D721Med (cell line): ENCODE measurements around the gene STK38.

Experiments used
- DNase-seq: peaks from one replicate; pipeline ENCODE4 v3.0.0; 2011; ENCODE audit warnings: low spot score; ENCODE audit not compliant: insufficient read length
- FAIRE-seq: peaks from 2 replicates; lab custom pipeline; 2011; peaks lifted over from hg19 to GRCh38; lab: Jason Lieb, UNC
- CTCF ChIP-seq: IDR thresholded peaks from 2 replicates; pipeline ENCODE4 v1.5.1; 2012; ENCODE audit warnings: mild to moderate bottlenecking, control low read depth; ENCODE audit not compliant: insufficient read depth; ENCODE audit errors: missing control alignments

Gene STK38

GRCh38 chr6:36445621-36446020 is 101.7 kb downstream of the STK38 start:
- no peak for DNase-seq
- TF ChIP-seq CTCF, result no peak
- FAIRE-seq, result no peak

GRCh38 chr6:36444470-36444869 is 102.8 kb downstream of the STK38 start:
- FAIRE-seq (no peak), DNase-seq (no peak)
- TF ChIP-seq CTCF, result no peak
